ENCODE measurements around the gene PFAS.

The PFAS gene

DNA sequence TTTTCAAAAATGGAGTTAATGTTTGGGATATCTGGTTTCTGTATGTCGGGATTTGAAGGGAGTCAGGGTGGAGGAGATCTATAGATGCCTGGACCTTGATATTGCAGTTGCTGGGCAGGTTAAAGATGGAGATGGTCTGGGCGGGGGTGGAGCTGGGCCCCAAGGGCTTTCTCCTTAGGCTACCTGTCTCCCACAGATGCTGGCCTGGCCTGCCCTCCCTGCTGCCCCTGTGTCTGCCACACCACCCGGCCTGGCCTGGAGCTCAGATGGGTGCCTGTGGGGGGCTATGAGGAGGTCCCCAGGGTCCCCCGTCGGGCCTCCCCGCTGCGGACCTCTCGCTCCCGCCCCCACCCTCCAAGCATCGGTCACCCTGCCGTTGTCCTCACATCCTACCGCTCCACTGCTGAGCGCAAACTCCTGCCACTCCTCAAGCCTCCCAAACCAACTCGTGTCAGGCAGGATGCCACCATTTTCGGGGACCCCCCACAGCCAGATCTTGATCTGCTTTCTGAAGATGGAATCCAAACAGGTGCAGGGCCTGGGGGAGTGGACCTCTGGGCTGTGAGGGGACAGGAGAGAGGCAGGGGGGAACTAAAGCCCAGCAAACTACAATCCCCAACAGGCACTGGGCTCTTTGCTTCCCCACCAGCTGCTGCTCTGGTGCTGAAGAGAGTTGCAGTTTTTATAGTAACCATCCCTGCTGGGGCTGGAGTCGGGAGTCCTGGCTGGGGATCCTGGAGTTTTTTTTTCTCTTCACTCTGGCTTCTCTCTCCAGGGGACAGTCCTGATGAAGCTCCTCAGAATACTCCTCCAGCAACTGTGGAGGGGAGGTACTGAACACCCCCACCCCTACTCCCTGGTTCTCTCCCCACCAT lies 63.9 kb downstream of the PFAS start:
- DNase-seq = no peak

DNA sequence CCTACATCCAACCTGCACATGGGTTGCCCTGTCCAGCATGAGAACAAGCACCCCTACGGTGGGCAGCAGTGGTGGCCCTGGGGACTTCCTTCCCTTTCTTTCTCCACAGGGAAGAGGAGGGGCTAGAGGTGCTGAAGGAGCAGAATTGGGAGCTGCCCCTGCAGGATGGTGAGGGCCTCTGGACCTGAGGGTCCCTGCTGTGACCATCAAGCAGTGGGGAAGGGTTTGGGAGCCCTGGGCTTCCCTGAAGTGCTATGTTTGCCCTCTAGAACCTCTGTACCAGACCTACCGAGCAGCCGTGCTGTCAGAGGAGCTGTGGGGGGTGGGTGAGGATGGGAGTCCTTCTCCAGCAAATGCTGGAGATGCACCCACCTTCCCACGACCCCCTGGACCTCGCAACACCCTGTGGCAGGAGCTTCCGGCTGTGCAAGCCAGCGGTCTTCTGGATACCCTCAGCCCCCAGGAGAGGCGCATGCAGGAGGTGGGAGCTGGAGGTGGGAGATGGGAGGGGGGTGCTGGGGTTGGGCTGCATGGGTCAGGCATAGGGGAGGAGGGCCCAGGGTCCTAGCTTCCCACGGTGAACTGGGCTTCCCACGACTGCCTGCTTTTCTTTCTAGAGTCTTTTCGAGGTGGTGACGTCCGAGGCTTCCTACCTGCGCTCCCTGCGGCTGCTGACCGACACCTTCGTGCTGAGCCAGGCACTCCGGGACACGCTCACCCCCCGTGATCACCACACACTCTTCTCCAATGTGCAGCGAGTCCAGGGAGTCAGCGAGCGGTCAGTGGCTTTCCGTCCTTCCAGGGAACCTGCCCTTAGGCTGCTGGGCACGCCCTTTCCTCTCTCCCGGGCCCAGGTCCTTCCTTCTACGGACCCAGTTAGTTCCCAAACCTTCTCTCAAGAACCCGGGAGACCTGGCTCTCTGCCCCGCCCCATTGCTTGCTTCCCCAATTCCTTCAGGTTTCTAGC lies 66.0 kb downstream of the PFAS start:
- no peak for DNase-seq

DNA sequence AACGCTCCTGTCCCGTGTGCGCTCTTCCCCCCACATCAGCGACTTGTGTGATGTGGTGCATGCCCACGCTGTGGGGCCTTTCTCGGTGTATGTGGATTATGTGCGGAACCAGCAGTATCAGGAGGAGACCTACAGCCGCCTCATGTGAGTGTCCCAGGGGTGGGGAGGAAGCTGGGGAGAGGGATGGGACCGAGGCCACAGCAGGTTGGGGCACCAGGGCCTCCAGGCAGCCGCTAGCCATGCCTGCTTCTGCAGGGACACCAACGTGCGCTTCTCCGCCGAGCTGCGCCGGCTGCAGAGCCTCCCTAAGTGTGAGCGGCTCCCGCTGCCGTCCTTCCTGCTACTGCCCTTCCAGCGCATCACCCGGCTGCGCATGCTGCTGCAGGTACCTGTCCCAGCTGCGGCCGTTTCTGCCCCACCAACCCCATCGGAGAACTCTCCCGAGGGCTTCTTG lies 66.7 kb downstream of the PFAS start:
- no peak for DNase-seq

DNA sequence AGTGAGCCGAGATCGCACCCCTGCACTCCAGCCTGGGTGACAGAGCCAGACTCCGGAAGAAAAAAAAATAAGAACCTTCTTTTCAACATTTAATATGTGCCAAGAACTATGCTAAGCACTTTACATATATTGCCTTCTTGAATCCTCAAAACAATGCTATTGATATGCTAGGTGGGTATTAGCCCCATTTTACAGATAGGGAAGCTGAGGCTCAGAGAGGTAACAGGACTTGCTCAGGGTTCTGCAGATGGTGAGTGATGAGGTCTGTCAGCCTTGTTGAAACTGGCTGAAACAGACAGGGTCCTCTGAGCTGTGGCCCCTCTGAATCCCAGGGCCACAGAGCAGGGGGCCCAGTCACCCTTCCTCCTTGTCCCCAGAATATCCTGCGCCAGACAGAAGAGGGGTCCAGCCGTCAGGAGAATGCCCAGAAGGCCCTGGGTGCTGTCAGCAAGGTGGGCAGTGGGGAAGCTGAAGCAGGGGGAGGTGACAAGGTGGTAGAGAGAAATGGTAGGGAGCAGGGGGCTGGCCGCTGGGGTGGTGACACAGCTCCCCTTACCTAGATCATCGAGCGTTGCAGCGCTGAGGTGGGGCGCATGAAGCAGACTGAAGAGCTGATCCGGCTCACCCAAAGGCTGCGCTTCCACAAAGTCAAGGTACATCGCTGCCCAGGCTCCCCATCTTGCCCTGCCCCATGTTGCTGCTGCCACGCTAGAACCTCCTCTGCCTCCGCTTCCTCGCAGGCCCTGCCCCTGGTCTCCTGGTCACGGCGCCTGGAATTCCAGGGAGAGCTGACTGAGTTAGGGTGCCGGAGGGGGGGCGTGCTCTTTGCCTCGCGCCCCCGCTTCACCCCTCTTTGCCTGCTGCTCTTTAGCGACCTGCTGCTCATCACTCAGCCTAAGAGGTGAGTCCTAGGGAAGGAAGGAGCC lies 69.2 kb downstream of the PFAS start:
- no peak for DNase-seq

All from activated effector memory CD4-positive, alpha-beta T cell treated with Interleukin-2 at 50 U/mL for 16 hours (primary cell).